Stimulated activated CD4-positive, alpha-beta T cell treated with anti-CD3 and anti-CD28 coated beads, Interleukin-1b, Interleukin-23, amount 100 ng/mL, for 24 hours (primary cell): ENCODE data around the gene ALG3.

Experiments used
- DNase-seq, 4 experiments: peaks; one replicate each; pipeline ENCODE4 v3.0.0-alpha.2; 2020; ENCODE audit warnings: low read depth in 4 of 4, low spot score in 1 of 4

ALG3 gene

DNA sequence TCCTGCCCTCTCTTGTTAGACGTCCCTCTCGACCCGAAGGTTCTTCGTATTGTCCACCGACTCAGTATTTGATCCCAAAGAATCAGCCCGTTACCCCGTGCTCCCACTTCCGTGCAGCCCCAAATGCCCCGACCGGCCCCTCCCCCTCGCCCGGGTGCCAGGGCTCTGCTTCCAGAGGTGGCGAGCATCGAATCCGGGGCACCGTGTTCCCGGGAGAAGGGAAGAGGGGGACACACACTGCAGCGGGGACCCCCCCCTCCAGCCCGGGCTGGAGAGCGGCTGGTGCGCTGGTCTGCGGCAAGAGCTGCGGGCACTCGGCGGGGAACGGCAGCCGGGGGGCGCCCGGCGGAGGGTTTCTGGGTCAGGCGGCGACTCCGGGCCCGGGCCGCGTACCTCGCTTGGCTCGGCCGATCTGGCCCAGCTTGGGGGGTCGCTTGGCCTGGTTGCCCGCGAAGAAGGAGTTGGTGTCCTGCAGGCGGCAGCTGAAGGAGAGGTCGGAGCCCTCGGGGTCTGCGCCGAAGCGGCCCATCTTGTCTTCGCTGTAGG lies 12.0 kb upstream of the ALG3 start:
- no peak for DNase-seq

DNA sequence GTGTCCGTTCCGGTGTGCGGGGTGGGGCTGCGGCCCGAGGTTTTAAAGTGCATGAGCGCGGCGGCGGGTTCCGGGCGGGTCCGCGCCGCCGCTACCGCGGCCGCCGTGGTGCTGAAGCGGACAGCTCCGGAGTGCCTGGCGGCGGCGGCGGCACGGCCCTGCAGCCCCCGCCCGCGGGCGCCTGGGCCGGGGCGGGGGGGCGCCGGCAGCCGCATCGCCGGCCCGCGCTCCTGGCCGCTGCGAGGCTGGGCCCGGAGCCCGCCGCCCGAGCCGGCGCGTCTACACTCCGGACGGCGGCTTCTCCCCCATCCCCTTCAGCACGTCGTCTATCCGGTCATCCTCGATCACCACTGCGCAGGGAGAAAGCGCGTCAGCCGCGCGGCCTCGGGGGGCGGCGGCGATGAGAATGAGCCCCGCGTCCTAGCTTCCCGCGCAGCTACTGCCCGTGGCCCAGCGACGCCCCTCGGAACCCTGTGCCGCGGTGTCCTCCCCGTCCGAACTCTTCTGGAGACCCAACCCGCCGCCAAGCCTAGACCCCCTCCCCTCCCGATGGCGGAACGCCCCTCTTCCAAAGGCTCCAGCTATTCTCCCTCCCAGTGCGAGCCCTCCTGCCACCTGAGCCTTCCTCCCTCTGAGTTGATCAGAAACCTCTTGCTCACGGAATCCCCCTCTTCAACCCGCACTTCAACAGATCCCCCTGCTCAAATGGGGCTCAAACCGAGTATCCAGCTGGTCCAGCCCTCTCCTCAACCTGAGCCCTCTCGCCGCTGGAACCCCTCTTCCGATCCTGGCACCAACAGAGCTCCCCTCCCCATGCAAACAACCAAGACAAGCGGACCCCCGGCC lies 11.3 kb upstream of the ALG3 start:
- DNase-seq = no peak

- DNase-seq = no peak
Observed at GRCh38 chr3:184259396-184259877, 10.7 kb upstream of the ALG3 start.

GRCh38 chr3:184258926-184259325 lies 10.2 kb upstream of the ALG3 start:
- no peak for DNase-seq

GRCh38 chr3:184257083-184257915 lies 8.5 kb upstream of the ALG3 start:
- DNase-seq = no peak

DNA sequence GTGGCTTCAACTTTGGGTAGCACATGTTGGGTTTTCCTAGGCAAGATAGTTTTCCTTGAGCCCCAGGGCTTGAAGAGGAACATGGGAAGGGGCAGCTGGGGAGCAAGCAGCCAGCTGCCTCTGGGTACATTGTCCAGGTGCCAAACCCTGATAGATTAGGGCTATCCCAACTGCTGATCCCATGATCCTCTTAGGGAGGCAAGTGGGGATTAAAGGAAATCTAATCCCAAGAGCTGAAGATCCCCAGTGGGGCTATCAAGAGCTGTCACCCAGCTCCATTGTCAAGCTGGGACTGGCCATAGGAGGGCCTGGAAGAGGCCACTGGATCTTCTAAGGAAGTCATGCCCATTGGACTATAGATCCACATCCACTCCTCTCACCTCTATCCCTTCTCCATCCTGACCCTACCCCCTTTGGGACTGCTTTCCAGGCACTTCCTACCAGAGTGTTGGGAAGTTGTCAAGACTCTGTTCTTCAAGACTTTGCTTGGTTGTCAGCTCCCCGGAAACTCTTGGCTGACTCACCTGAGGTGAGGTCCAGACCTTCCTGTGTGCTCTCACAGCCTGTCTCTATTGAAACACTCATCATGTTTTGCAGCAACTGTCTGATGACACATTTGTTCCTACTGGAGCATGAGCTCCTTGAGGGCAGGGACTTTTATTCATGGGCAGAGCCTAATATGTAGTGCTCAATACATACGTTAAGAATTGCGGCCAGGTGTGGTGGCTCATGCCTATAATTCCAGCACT lies 6.7 kb upstream of the ALG3 start:
- no peak for DNase-seq

- DNase-seq = peak; percentile 77 to 91 (median 80)
Observed at GRCh38 chr3:184250167-184250828, 1.5 kb upstream of the ALG3 start.

- peak; percentile 84 to 97 (median 89) for DNase-seq
Observed at GRCh38 chr3:184249412-184250166, 827 bp upstream of the ALG3 start, which contains the start of gene EEF1AKMT4. EEF1AKMT4 (plus strand) TSS chr3:184249672; CDS start chr3:184249695, 23 bp downstream.

- no peak for DNase-seq
Observed at GRCh38 chr3:184242297-184242685, 6.5 kb downstream of the ALG3 start.

DNA sequence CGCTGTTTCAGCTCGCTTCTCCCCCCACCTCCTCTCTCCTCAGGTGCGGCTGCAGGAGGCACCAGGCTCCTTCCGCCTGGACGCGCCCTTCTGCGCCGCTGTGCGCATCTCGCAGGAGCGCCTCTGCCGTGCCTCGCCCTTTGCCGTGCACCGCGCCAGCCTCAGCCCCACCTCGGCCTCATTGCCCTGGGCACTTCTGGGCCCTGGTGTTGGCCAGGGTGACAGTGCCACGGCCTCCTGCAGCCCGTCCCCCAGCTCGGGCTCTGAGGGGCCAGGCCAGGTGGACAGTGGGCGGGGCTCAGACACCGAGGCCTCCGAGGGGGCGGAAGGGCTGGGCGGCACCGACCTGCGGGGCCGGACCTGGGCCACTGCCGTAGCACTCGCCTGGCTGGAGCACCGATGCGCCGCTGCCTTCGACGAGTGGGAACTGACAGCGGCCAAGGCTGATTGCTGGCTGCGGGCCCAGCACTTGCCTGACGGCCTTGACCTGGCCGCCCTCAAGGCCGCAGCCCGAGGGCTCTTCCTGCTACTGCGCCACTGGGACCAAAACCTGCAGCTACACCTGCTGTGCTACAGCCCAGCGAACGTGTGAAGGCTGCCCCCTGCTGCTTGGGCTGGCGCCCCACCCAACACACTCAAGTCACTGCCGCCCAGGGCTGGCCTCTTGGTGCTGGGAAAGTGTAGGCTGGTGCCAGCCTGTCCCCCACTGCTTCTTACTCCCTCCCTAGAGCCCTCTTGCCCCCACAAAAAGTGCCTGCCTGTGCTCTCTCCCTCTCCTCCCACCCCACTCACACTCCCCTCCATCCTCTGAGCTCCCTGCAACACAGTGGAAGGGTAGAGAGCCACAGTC lies 7.1 kb downstream of the ALG3 start:
- DNase-seq = no peak

GRCh38 chr3:184241141-184241446 lies 7.7 kb downstream of the ALG3 start:
- DNase-seq = no peak

DNA sequence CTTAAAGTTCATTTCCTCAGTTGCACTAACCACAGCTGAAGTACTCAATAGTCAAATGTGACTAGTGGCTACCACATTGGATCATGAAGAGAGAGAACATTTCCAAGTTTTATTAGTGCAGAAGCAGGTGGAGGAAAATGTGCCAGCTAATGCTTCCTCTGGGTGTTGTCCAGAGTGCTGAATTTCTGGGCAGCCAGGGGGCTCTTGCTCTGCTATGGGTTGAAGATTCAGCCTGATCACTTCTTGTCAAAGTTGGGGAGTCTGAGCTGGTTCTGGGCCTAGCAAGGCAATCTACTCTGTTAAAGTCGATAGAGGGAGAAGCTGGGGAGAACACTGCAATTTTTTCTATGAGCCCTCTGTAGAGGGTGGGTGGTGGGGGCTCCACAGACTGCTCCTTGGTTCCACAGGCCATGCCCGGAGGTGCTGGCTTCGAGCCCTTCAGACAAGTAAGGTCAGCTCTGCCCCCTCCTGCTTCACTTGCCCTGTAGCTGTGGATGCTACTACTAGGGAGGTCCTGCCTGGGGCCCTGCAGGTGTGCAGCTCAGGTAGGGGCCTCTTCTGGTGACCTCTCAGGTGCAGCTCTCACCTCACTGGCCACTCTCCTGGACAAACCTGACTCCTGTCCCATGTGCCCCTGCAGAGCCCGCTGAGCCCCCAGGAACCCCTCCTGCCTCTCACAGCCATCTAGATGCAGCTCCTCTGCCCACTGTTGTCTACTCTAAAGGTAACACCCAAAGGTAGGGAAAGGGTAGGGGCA lies 8.2 kb downstream of the ALG3 start:
- no peak for DNase-seq

- DNase-seq = no peak
Observed at GRCh38 chr3:184239708-184240107, 9.1 kb downstream of the ALG3 start.

- DNase-seq = no peak
Observed at GRCh38 chr3:184239221-184239620, 9.5 kb downstream of the ALG3 start.

DNA sequence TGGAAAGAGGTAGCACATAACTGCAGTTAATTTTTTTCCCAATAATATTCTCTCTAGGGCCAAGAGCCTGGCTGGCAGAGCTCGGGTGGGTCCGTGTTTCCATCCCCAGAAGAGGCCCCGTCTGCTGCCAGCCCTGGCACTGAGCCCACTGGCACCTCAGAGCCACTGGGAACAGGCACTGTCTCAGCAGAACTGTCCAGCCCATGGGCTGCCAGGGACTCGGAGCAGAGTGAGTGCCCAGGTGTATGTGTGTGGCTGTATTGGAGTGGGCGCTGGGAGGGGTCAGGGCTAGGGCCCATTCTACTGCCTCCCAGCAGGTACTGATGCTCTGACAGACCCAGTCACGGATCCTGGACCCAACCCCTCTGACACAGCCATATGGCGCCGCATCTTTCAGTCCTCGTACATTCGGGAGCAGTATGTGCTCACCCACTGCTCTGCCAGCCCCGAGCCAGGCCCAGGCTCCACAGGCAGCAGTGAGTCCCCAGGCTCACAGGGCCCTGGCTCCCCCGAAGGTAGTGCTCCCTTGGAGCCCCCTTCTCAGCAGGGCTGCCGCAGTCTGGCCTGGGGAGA lies 10.4 kb downstream of the ALG3 start:
- DNase-seq = no peak

DNA sequence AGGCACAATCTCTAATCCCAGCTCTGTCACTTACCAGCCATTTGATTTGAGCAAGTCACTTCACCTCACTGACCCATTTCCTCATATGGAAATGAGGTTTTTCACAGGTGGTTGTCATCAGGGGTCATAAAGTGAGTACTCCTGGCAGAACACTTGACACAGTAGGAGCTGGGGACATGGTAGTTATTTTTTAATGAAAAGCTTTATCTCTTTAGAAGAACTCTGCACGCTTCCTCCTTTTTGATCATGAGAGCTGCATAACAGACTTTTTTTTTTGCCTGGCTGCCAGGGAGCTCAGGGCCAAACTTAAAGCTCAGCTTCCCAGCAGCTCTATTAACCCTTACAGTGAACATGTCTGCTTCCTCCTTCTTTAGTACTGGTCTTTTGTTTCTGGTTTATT lies 11.0 kb downstream of the ALG3 start:
- DNase-seq = no peak

- DNase-seq = no peak
Observed at GRCh38 chr3:184237211-184237610, 11.6 kb downstream of the ALG3 start.

DNA sequence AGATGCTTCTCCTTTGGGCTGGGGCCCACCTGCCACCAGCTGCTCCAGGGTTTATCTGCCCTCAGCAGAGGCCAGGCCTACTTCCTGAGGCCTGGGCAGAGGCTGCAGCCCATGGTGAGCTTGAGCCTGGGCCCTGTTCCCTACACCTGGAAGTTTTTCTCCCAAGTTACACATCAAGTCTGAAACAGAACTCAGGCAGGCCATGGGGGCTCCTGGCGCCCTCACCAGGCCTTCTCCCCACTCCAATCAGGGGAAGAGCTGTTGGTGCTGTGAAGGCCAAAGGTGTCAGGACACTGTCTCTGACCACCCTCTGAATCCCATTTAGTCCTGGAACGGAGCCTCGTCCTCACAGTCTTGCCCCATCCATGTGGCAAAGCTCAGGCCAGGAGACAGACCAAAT lies 12.1 kb downstream of the ALG3 start:
- DNase-seq = no peak
